Stimulated activated CD4-positive, alpha-beta T cell treated with anti-CD3 and anti-CD28 coated beads, TNF-alpha, amount 100 ng/mL, for 1 hour (primary cell): ENCODE results near the gene PRDM10.
A peak's percentile ranks its signal among the peaks of the same experiment; 100 is the strongest.
"Not testable (repeated sequence)": the region's sequence is repeated elsewhere in the genome, so short reads cannot be mapped to it uniquely, and the experiment has no call there.

ENCODE experiments used
- DNase-seq, 3 donors: peaks; one replicate each; pipeline ENCODE4 v3.0.0-alpha.2; 2020; ENCODE audit warnings: low read depth in 3 of 3, low spot score in 1 of 3

PRDM10 gene

GRCh38 chr11:129910360-129910759 lies 92.3 kb downstream of the PRDM10 start:
- DNase-seq = no peak

GRCh38 chr11:129905402-129905801 lies 97.2 kb downstream of the PRDM10 start:
- no peak for DNase-seq

- no peak for DNase-seq
Observed at GRCh38 chr11:129896062-129896461, 106.6 kb downstream of the PRDM10 start.

- peak; percentile 47 to 94 (median 83) for DNase-seq
Observed at GRCh38 chr11:129895126-129896041, 107.3 kb downstream of the PRDM10 start, which contains the start of gene NFRKB. Gene NFRKB, minus strand, starts transcription at chr11:129895578. Its CDS starts 2,729 bp downstream, at chr11:129892849.

GRCh38 chr11:129894278-129895125 lies 108.1 kb downstream of the PRDM10 start:
- DNase-seq = no peak

- peak in 1 of 3 donors; percentile 5 for DNase-seq
Observed at GRCh38 chr11:129888451-129888850, 114.2 kb downstream of the PRDM10 start.

DNA sequence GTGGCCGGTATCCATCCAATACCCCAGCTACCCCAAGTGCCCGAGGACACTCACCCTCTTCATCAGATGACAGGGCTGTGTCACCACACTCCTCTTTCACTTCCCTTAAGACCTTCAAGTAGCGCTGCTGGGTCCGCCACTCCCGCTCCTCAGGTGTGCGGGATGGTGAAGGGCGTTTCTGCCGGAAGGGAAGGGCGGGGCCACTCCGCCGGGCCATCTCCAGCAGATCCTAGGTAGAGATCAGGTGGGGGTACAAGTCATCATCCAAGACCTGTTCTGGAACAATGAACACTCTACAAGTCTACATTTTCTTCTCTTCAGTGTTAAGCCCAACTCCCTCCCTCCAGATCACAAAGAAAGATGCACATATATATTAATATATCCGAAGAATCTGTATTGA lies 117.3 kb downstream of the PRDM10 start:
- no peak for DNase-seq

DNA sequence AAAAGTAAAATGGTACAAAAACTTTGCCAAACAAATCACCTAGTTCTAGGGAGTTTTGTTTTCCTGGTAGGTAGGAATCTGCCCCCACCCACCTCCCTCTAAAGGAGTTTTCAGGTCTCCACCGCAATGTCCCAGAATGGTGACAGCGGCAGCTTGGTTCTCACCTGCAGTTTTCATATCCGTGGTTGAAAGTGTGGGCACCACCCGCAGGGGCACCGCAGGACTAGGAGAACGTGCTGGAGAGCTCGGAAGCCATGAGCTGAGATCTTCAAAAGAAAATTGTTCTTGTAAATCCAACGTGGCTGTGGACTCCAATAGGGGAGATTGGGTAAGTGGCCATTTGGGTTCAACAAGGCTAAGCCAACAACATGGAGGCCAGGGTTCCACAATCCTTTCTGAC lies 118.1 kb downstream of the PRDM10 start:
- DNase-seq = no peak

DNA sequence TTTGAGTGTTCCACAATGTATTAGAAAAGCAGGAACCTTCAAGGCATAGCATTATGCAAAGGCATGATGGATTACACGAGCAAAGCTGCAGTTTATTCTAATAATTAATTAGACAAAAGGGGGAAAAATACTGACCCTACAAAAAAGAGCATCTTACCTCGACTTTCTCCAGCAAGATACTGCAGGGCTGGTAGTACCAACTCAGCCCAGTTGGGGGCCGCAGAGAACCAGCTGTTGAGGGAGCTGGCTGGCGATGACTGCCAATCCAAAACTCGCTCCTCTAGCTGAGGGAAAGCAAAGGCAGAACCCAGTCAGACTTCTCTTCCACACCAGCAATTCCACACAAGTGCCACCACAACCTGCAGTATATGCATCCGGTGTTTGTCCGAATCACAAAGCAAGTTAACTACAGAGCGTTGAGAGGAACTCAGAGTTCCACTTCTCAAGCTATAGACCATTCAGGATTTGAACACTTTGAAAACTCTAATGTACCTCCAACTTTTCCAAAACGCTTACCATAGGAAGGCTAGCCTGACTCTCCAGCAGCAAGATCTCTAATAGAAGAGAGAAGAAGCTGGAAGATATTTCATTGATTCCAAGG lies 121.0 kb downstream of the PRDM10 start:
- peak in 2 of 3 donors; percentile 6 to 35 for DNase-seq

DNA sequence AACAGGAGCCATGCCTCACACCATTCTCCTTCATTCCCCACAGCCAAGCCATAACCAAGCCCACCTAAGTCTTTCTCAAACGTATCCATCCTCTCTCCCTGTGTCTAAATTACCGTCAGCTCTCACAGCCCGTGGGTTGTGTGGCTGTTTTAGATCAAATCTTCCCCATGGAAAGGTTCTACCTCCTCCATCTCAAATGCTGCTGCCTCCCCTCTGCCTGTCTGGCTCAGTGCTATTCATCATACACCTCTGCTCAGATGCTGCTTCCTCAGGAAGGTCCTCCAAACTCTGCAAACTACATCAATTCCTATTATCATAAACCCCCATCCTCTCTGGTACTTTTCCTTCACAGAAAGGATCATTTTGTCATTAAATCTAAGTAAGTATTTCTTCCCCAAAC lies 122.3 kb downstream of the PRDM10 start:
- no peak for DNase-seq

DNA sequence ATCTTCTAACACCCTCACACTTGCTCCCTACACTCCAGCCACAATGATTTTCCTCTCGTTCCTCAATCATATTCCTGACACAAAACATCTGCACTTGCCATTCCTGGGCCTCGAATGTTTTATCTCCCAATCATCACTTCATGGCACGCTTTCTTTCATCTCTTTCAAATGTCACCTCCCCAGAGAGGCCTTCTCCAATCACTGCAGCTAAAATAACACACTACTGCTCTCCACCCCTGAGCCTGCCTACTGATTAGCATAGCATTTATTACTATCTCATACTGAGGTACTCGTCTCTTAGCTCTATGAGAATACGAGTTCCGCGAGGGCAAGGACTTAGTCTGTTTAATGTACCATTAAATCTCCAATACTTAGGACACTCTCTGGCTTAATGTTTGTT lies 130.7 kb downstream of the PRDM10 start:
- no peak for DNase-seq

DNA sequence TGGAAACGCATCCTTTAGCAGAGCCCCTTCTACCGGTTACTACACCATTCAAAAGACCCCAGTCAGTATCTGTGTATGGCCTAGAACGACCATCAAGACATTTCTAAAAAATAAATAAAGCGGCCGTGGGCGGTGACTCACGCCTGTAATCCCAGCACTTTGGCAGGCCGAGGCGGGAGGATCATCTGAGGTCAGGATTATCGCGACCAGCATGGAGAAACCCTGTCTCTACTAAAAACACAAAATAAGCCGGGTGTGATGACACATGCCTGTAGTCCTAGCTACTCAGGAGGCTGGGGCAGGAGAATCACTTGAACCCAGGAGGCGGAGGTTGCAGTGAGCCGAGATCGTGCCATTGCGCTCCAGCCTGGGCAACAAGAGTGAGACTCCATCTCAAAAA lies 134.0 kb downstream of the PRDM10 start:
- not testable (repeated sequence) for DNase-seq

GRCh38 chr11:129866311-129866710 lies 136.3 kb downstream of the PRDM10 start:
- no peak for DNase-seq

DNA sequence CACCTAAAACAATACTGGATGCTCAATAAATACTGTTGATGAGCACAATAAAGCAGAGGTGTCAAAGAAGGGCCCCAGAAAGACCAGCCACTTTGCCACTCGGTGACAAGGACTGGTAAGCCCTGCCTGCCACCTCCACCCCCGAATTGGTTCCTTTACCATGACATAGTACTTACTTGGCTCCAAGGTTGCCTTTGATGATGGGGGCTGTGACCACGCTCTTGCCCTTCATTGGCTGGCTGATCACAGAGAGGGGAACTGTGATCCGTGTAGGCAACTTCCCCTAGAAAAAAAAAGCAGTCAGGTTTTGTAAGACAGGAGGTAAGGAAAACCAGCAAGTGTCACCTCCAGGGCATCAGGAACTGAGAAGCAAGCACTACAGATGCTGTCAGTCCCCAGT lies 136.9 kb downstream of the PRDM10 start:
- DNase-seq = no peak

GRCh38 chr11:129864811-129865210 lies 137.8 kb downstream of the PRDM10 start:
- DNase-seq = no peak

- DNase-seq = no peak
Observed at GRCh38 chr11:129861702-129862522, 140.7 kb downstream of the PRDM10 start.

DNA sequence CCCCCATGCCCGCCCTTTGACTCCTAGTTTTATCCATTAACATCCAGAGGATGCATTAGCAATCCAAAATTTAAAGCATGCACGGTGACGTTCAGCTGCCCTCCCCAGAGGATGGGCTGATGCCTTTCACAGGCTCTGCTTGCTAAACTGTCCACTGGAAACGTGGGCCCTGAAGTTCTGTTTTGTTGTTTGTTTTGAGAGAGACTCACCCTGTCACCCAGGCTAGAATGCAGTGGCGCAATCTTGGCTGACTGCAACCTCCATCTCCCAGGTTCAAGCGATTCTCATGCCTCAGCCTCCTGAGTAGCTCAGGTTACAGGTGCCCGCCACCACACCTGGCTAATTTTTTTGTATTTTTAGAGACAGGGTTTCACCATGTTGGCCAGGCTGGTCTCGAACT lies 146.6 kb downstream of the PRDM10 start:
- DNase-seq = no peak

- no peak for DNase-seq
Observed at GRCh38 chr11:129855086-129855485, 147.5 kb downstream of the PRDM10 start.

- DNase-seq = no peak
Observed at GRCh38 chr11:129854232-129854805, 148.3 kb downstream of the PRDM10 start.

DNA sequence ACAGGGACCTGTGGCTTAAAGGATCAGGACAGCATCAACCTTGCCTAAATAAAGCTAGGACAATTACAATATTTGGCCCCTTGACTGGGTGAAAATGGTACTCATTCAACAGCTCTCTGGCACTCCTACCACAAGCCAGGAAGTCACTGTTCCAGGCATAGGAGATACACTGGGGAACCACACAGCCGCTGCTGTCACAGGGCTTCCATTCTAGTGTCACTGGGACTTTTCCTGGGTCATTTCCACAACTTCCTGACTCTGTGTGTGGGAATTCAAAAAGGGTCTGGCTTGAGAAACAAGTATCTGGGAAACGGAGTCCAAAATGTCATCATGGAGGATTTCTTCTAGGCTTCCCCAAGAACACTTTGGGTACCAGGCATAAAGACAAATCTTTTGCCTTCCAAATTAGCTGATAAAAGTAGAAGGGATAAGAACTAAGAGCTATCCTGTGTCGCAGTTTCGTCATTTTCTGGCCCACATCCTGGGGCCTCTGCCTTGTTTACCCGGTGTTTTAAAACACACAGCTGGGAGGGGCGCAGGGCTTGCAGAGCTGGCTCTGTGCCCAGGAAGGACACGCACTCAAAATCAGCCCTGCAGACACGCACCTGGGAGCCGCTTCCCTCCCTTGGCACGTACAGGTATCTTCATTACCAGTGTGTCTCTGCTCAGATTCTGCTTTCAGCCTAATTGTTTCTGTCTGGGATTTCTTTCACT lies 149.0 kb downstream of the PRDM10 start:
- DNase-seq = peak in 2 of 3 donors; percentile 49 to 65
